Adrenal gland (tissue), 12 donors: ENCODE results near the gene SLC24A4. TPM values are rescaled to one million over a fixed set of nuclear protein-coding genes. Genes with fewer than 3 reads are reported as not detected.

Experiments used
- DNase-seq, 7 donors: peaks; one replicate each; pipeline ENCODE4 v3.0.0-alpha.2; 2019 to 2020
- H3K27ac ChIP-seq, 5 donors: fragments of 200-600 bp; sonication (generic) in 4 of 5; 1 replicate in 3 of 5; 2 replicates in 2 of 5; pipeline versions ENCODE4 v1.5.1 to v1.8.0; 2016 to 2020; ENCODE audit warnings: mild to moderate bottlenecking in 1 of 5
- H3K27me3 ChIP-seq: fragments of 200-600 bp; 2 replicates; pipeline ENCODE4 v1.8.0; 2021
- H3K36me3 ChIP-seq, 2 donors: fragments of 200-600 bp; replicated peaks in 1 of 2; 1 replicate in 1 of 2; 2 replicates in 1 of 2; pipeline versions ENCODE4 v1.5.1 to v1.8.0; 2018 to 2022
- H3K4me1 ChIP-seq, 2 donors: fragments of 200-600 bp; replicated peaks in 1 of 2; 1 replicate in 1 of 2; 2 replicates in 1 of 2; pipeline versions ENCODE4 v1.5.1 to v1.8.0; 2018 to 2021
- H3K4me3 ChIP-seq, 4 donors: fragments of 200-600 bp; sonication (generic) in 3 of 4; one replicate each; pipeline ENCODE4 v1.5.1; 2016 to 2018
- H3K9me3 ChIP-seq, 3 donors: fragments of 200-600 bp; sonication (generic) in 1 of 3; replicated peaks in 1 of 3; 1 replicate in 2 of 3; 2 replicates in 1 of 3; pipeline versions ENCODE4 v1.5.1 to v1.8.0; 2016 to 2021
- CTCF ChIP-seq, 6 experiments: fragments of 450-650 bp in 4 of 6; fragments of 200-600 bp in 2 of 6; sonication (generic) in 1 of 6; IDR thresholded peaks; 1 replicate in 5 of 6; 2 replicates in 1 of 6; pipeline versions ENCODE4 v1.5.1 to v1.8.0; 2016 to 2021; ENCODE audit warnings: antibody characterized with exemption in 6 of 6, mild to moderate bottlenecking in 2 of 6, moderate library complexity in 1 of 6
- POLR2A ChIP-seq, 2 donors: fragments of 450-650 bp; IDR thresholded peaks; one replicate each; pipeline ENCODE4 v1.6.1; 2017; ENCODE audit warnings: antibody characterized with exemption in 2 of 2, mild to moderate bottlenecking in 2 of 2, moderate library complexity in 1 of 2
- WGBS, 4 donors: extraction: QIAGEN DNeasy Blood & Tissue Kit in 2 of 4; methylation state at CpG; one replicate each; pipeline versions ENCODE4 v1.1.5 to v1.1.7; 2013 to 2017; 5-methylcytosine and 5-hydroxymethylcytosine counted together
- intact Hi-C, 2 donors: fragments of 100-400 bp; cut with DNase I; formaldehyde crosslinking; loops; one replicate each; pipeline versions ENCODE4 v1.14.1 to v1.15.0; 2022 to 2023
- polyA plus RNA-seq, 3 donors: library from polyadenylated mRNA; stranded (reverse); fragments of 200-250 nt in 2 of 3; fragments of 350-450 nt in 1 of 3; fragmentation: Illumina TruSeq in 1 of 3; extraction: RNeasy Lipid Tissue Mini Kit (QIAGEN cat#74804) in 1 of 3; gene quantifications; one replicate each; pipeline ENCODE4 v1.2.3, GENCODE V29; 2013 to 2014
- total RNA-seq, 9 donors: library from RNA; depleted of rRNA in 4 of 9; stranded (reverse); fragments of >200 nt in 4 of 9; fragments of 120-200 nt in 1 of 9; fragmentation: NEBNext Ultra II Directional in 1 of 9; extraction: Animal tissue kit (Norgen Biotek cat#: 25700) in 1 of 9; gene quantifications; one replicate each; pipeline versions ENCODE4 v1.1.0 to v1.2.4, GENCODE V29; 2013 to 2023
- donor health status: healthy with polysubstance abuse.
- donor health status: Bipolar disorder and iron deficiency.
- donor health status: DM: yes; HTN: yes; CAD: no.
- donor health status: DM: no; HTN: no; CAD: no.
- donor health status: DM: no; HTN: no; CAD: no.
- donor health status: DM: yes; HTN: yes; CAD: no.

The SLC24A4 gene
- total and polyA plus RNA-seq, 12 donors: 0.09 to 1.9 (median 0.52) TPM

- no peaks in the 10 kb centered on the region for H3K27me3 ChIP-seq
- H3K36me3 ChIP-seq: no peaks in the 10 kb centered on the region
- intact Hi-C loops: no loop called here
- no peak overlapping the region for H3K4me3 ChIP-seq
- TF ChIP-seq POLR2A (IDR thresholded peaks at IDR 0.05) (no peak), CTCF (IDR thresholded peaks at IDR 0.05) (no peak)
- no peak for DNase-seq
- 78 to 82% (median 81%) methylated on average over 12 of the region's 12 CpGs for WGBS, 4 donors
- H3K9me3 ChIP-seq: no peaks in the 10 kb centered on the region
- H3K27ac ChIP-seq: no peak overlapping the region
- H3K4me1 ChIP-seq: no peaks in the 10 kb centered on the region
Observed at GRCh38 chr14:92383805-92384204, 60.8 kb downstream of the SLC24A4 start.

GRCh38 chr14:92384461-92385133, 61.6 kb downstream of the SLC24A4 start:
- Histone ChIP-seq H3K4me1 (no peaks in the 10 kb centered on the region), H3K27ac (no peak overlapping the region), H3K27me3 (no peaks in the 10 kb centered on the region), H3K9me3 (no peaks in the 10 kb centered on the region), H3K36me3 (no peaks in the 10 kb centered on the region), H3K4me3 (no peak overlapping the region)
- intact Hi-C loops: no loop called here
- DNase-seq: no peak
- 79 to 91% (median 83%) methylated on average over 5 of the region's 5 CpGs for WGBS, 4 donors
- TF ChIP-seq POLR2A (IDR thresholded peaks at IDR 0.05): no peak
- TF ChIP-seq CTCF (IDR thresholded peaks at IDR 0.05): no peak

- Histone ChIP-seq H3K27ac (no peak overlapping the region), H3K4me3 (no peak overlapping the region), H3K4me1 (no peaks in the 10 kb centered on the region), H3K27me3 (no peaks in the 10 kb centered on the region), H3K36me3 (no peaks in the 10 kb centered on the region), H3K9me3 (no peaks in the 10 kb centered on the region)
- no peak for TF ChIP-seq CTCF (IDR thresholded peaks at IDR 0.05)
- no peak for DNase-seq
- intact Hi-C loops: no loop called here
- WGBS, 4 donors: 60 to 72% (median 68%) methylated on average over 7 to 11 of the region's 11 CpGs
Observed at GRCh38 chr14:92385561-92385960, 62.6 kb downstream of the SLC24A4 start.

GRCh38 chr14:92386165-92386564, 63.2 kb downstream of the SLC24A4 start:
- TF ChIP-seq CTCF (IDR thresholded peaks at IDR 0.05) (no peak), POLR2A (IDR thresholded peaks at IDR 0.05) (no peak)
- no peaks in the 10 kb centered on the region for H3K36me3 ChIP-seq
- intact Hi-C loops: no loop called here

More at GRCh38 chr14:92386165-92386564, 63.2 kb downstream of the SLC24A4 start:
- H3K27me3 ChIP-seq: no peaks in the 10 kb centered on the region
- WGBS, 4 donors: 88 to 96% (median 91%) methylated on average over 4 to 5 of the region's 5 CpGs
- H3K9me3 ChIP-seq: no peaks in the 10 kb centered on the region
- no peak overlapping the region for H3K27ac ChIP-seq
- H3K4me1 ChIP-seq: no peaks in the 10 kb centered on the region
- no peak overlapping the region for H3K4me3 ChIP-seq
- no peak for DNase-seq
